ENCODE data around the gene PRSS38. TPM values are rescaled to one million over a fixed set of nuclear protein-coding genes. Genes with fewer than 3 reads are reported as not detected.

PRSS38 gene
- total and polyA plus RNA-seq, 10 of the 15 experiments (the other 5 are each of a cell fraction or from before 2014, with no cell fraction given), result not detected

DNA sequence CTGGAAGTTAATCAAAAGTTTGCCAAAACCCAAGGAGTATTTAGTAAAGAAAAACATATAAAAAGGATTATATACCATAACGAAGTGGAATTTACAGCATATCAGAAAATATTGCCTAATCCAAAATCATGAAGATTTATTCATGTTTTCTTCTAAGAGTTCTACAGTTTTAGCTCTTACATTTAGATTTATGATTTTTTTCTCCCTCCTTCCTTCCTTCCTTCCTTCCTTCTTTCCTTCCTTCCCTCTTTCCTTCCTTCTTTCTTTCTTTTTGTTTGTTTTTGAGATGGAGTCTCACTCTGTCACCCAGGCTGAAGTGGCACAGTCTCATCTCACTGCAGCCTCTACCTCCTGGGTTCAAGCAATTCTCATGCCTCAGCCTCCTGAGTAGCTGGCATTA lies 15.7 kb upstream of the PRSS38 start:
- ATAC-seq (no peak), FAIRE-seq (no peak), DNase-seq (ENCODE audit: low read depth, low spot score) (no peak)
- WGBS (ENCODE audit: insufficient coverage, insufficient replicate concordance, low lambda C conversion rate, missing lambda C conversion rate), result 10% methylated on average over 1 of the region's 1 CpG
- Histone ChIP-seq H2AFZ (ENCODE audit: control insufficient read depth, low read depth, low read length) (no peak overlapping the region), H3K27ac (ENCODE audit: control insufficient read depth, insufficient read depth) (no peak overlapping the region), H3K4me3 (no peak overlapping the region), H3K79me2 (ENCODE audit: control insufficient read depth, insufficient read depth, low read length) (no peaks in the 10 kb centered on the region), H4K20me1 (ENCODE audit: control insufficient read depth, insufficient read depth) (no peaks in the 10 kb centered on the region), H3K36me3 (ENCODE audit: control insufficient read depth in 2 of 2, insufficient read depth in 2 of 2, low read length in 1 of 2) (no peaks in the 10 kb centered on the region), H3K4me2 (ENCODE audit: control insufficient read depth, insufficient read depth) (no peak overlapping the region), H3K4me1 (ENCODE audit: control insufficient read depth, insufficient read depth, low read length) (no peaks in the 10 kb centered on the region), H3K27me3 (replicated peaks in 1 of 2; ENCODE audit: control insufficient read depth in 2 of 2, insufficient read depth in 2 of 2, low read length in 1 of 2) (no peaks in the 10 kb centered on the region), H3K9me3 (replicated peaks; ENCODE audit: control insufficient read depth, insufficient read depth, low read length) (no peaks in the 10 kb centered on the region; the same call in 1 of the 3 replicates), H3K9ac (ENCODE audit: control insufficient read depth, insufficient read depth, low read length) (no peak overlapping the region)
- intact Hi-C loops (cut with micrococcal nuclease; ENCODE audit: unreplicated experiment) (no loop called here), in situ Hi-C loops (cut with MboI) (no loop called here)
- BruUV-seq (replicated peaks), result no TSS peak
- no peak for TF ChIP-seq ZNF384 (IDR thresholded peaks at IDR 0.05; ENCODE audit: borderline replicate concordance, low read depth, low read length)
- no peak for TF ChIP-seq SIN3A (IDR thresholded peaks at IDR 0.05; ENCODE audit: low read depth, low read length)
- no peak for TF ChIP-seq STAT3 (IDR thresholded peaks at IDR 0.05; ENCODE audit: low read depth, low read length)
- TF ChIP-seq, protein P1, sequence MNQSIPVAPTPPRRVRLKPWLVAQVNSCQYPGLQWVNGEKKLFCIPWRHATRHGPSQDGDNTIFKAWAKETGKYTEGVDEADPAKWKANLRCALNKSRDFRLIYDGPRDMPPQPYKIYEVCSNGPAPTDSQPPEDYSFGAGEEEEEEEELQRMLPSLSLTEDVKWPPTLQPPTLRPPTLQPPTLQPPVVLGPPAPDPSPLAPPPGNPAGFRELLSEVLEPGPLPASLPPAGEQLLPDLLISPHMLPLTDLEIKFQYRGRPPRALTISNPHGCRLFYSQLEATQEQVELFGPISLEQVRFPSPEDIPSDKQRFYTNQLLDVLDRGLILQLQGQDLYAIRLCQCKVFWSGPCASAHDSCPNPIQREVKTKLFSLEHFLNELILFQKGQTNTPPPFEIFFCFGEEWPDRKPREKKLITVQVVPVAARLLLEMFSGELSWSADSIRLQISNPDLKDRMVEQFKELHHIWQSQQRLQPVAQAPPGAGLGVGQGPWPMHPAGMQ (IDR thresholded peaks at IDR 0.05; ENCODE audit: borderline replicate concordance), result no peak
- no peak for TF ChIP-seq FOS (IDR thresholded peaks at IDR 0.05; ENCODE audit: borderline replicate concordance, extremely low read depth, insufficient read length)
- TF ChIP-seq, protein P2, sequence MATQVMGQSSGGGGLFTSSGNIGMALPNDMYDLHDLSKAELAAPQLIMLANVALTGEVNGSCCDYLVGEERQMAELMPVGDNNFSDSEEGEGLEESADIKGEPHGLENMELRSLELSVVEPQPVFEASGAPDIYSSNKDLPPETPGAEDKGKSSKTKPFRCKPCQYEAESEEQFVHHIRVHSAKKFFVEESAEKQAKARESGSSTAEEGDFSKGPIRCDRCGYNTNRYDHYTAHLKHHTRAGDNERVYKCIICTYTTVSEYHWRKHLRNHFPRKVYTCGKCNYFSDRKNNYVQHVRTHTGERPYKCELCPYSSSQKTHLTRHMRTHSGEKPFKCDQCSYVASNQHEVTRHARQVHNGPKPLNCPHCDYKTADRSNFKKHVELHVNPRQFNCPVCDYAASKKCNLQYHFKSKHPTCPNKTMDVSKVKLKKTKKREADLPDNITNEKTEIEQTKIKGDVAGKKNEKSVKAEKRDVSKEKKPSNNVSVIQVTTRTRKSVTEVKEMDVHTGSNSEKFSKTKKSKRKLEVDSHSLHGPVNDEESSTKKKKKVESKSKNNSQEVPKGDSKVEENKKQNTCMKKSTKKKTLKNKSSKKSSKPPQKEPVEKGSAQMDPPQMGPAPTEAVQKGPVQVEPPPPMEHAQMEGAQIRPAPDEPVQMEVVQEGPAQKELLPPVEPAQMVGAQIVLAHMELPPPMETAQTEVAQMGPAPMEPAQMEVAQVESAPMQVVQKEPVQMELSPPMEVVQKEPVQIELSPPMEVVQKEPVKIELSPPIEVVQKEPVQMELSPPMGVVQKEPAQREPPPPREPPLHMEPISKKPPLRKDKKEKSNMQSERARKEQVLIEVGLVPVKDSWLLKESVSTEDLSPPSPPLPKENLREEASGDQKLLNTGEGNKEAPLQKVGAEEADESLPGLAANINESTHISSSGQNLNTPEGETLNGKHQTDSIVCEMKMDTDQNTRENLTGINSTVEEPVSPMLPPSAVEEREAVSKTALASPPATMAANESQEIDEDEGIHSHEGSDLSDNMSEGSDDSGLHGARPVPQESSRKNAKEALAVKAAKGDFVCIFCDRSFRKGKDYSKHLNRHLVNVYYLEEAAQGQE (IDR thresholded peaks at IDR 0.05; ENCODE audit: low read depth, low read length), result no peak
- TF ChIP-seq NRF1 (conservative IDR thresholded peaks at IDR 0.05; ENCODE audit: low read depth, low read length), result no peak
- no peak for TF ChIP-seq BHLHE40 (IDR thresholded peaks at IDR 0.05; ENCODE audit: borderline replicate concordance in 1 of 2, low read depth in 2 of 2, low read length in 1 of 2)
- TF ChIP-seq, protein P3, sequence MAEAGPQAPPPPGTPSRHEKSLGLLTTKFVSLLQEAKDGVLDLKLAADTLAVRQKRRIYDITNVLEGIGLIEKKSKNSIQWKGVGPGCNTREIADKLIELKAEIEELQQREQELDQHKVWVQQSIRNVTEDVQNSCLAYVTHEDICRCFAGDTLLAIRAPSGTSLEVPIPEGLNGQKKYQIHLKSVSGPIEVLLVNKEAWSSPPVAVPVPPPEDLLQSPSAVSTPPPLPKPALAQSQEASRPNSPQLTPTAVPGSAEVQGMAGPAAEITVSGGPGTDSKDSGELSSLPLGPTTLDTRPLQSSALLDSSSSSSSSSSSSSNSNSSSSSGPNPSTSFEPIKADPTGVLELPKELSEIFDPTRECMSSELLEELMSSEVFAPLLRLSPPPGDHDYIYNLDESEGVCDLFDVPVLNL (IDR thresholded peaks at IDR 0.05; ENCODE audit: low read depth, low read length), result no peak
- no peak for TF ChIP-seq CHD4 (IDR thresholded peaks at IDR 0.05)
- TF ChIP-seq TBL1XR1 (IDR thresholded peaks at IDR 0.05; ENCODE audit: low read depth, low read length), result no peak
- no peak for TF ChIP-seq CEBPB (IDR thresholded peaks at IDR 0.05; ENCODE audit: borderline replicate concordance in 1 of 2, low read depth in 2 of 2, low read length in 2 of 2)
- TF ChIP-seq NFYA (IDR thresholded peaks at IDR 0.05; ENCODE audit: borderline replicate concordance, low read depth, low read length), result no peak
- no peak for TF ChIP-seq KDM1A (IDR thresholded peaks at IDR 0.05; ENCODE audit: borderline replicate concordance)
- SMC1A ChIA-PET (ENCODE audit: uncharacterized antibody, unreplicated experiment), result no interaction called here
- CTCF ChIA-PET, result no interaction called here
- POLR2A ChIA-PET, result no interaction called here
- RAD21 ChIA-PET (ENCODE audit: unreplicated experiment), result no interaction called here

All from GM12878 (cell line).